Epithelial cell of esophagus (primary cell): ENCODE results near the gene NGRN.

Experiments
- DNase-seq: peaks from one replicate; pipeline ENCODE4 v3.0.0; 2010; ENCODE audit warnings: low read depth
- H3K4me3 ChIP-seq: 2 replicates; pipeline ENCODE4 v1.5.1; 2011; ENCODE audit warnings: mild to moderate bottlenecking, low read length, control low read depth
- TF ChIP-seq, protein P1 (sequence below): IDR thresholded peaks from 2 replicates; pipeline ENCODE4 v1.5.1; 2011; ENCODE audit warnings: low read depth, mild to moderate bottlenecking, low read length, control low read depth, inconsistent platforms; ENCODE audit not compliant: insufficient read depth; ENCODE audit errors: missing control alignments

NGRN gene

DNA sequence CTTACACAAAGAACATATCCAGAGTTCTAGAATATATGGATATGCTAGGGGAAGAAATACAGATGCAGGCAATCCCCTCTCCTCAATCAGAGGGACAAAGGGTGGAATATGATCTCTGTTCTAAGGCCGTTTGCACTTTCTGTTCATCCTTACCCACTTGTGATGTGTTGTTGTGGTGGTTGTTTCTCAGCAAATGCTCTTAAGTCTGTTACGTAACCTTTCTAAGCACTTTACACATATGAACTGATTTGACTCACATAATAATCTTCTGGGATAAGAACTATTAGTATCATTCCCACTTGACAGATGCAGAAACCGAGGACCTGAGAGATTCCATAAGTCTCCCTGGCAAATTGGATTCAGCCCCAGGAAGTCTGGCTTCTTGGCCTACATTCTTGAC lies 40.5 kb downstream of the NGRN start:
- no peak for DNase-seq
- H3K4me3 ChIP-seq, result no peak overlapping the region
- TF ChIP-seq, protein P1, sequence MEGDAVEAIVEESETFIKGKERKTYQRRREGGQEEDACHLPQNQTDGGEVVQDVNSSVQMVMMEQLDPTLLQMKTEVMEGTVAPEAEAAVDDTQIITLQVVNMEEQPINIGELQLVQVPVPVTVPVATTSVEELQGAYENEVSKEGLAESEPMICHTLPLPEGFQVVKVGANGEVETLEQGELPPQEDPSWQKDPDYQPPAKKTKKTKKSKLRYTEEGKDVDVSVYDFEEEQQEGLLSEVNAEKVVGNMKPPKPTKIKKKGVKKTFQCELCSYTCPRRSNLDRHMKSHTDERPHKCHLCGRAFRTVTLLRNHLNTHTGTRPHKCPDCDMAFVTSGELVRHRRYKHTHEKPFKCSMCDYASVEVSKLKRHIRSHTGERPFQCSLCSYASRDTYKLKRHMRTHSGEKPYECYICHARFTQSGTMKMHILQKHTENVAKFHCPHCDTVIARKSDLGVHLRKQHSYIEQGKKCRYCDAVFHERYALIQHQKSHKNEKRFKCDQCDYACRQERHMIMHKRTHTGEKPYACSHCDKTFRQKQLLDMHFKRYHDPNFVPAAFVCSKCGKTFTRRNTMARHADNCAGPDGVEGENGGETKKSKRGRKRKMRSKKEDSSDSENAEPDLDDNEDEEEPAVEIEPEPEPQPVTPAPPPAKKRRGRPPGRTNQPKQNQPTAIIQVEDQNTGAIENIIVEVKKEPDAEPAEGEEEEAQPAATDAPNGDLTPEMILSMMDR, result no peak

- no peak overlapping the region for H3K4me3 ChIP-seq
- DNase-seq, result no peak
- TF ChIP-seq, protein P1, result no peak
Measured at GRCh38 chr15:90306560-90306959, 41.1 kb downstream of the NGRN start.

DNA sequence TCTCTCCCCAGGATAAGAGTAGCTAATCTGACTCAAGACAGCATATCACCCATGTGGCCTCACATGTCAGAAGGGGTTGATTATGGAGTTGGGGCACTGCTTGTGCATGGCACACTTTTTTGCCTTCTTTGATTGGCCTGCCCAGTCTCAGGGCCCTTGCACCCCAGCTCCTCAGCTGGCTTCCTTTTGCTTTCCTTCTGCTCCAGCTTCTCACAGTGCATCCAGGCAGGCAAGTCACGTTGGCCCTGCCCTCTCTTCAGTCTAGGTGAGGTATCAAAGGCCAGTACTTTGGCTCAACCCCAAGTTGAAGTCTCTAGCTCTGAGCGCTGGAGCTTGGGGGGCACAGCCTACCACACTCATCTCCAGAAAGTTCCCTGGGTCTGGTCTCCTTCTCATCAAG lies 42.2 kb downstream of the NGRN start:
- no peak overlapping the region for H3K4me3 ChIP-seq
- DNase-seq, result no peak
- TF ChIP-seq, protein P1, result no peak

GRCh38 chr15:90309020-90309419 lies 43.5 kb downstream of the NGRN start:
- no peak overlapping the region for H3K4me3 ChIP-seq
- TF ChIP-seq, protein P1, result no peak

GRCh38 chr15:90315278-90315982 lies 50.0 kb downstream of the NGRN start:
- no peak overlapping the region for H3K4me3 ChIP-seq
- TF ChIP-seq, protein P1, result no peak
- peak; percentile 71 for DNase-seq

More at GRCh38 chr15:90309020-90309419, 43.5 kb downstream of the NGRN start:
- DNase-seq, result no peak

- peak; percentile 51 for DNase-seq
- TF ChIP-seq, protein P1, result no peak
- no peak overlapping the region for H3K4me3 ChIP-seq
Measured at GRCh38 chr15:90316139-90316538, 50.7 kb downstream of the NGRN start.

GRCh38 chr15:90318591-90318990 lies 53.1 kb downstream of the NGRN start:
- no peak for DNase-seq
- TF ChIP-seq, protein P1, result no peak
- no peak overlapping the region for H3K4me3 ChIP-seq
